Trophoblast cell (in vitro differentiated cells and primary cell): ENCODE data around the gene PPP1R1C.

ENCODE experiments used
- DNase-seq, 2 donors: peaks; one replicate each; pipeline ENCODE4 v3.0.0-alpha.2; 2016
- H2AFZ ChIP-seq: 2 replicates; pipeline ENCODE4 v1.6.1; 2013; ENCODE audit warnings: low read length, moderate library complexity, mild to moderate bottlenecking; ENCODE audit not compliant: insufficient read depth, poor library complexity
- H2AK5ac ChIP-seq: 2 replicates; pipeline ENCODE4 v1.6.1; 2013; ENCODE audit warnings: mild to moderate bottlenecking, low read length
- H2BK120ac ChIP-seq: 2 replicates; pipeline ENCODE4 v1.6.1; 2013; ENCODE audit warnings: low read length, mild to moderate bottlenecking, moderate library complexity; ENCODE audit not compliant: insufficient read depth, poor library complexity
- H2BK12ac ChIP-seq: 2 replicates; pipeline ENCODE4 v1.6.1; 2013; ENCODE audit warnings: mild to moderate bottlenecking, low read length, moderate library complexity
- H2BK5ac ChIP-seq: 2 replicates; pipeline ENCODE4 v1.6.1; 2013; ENCODE audit warnings: low read length, low read depth, moderate library complexity, mild to moderate bottlenecking; ENCODE audit not compliant: poor library complexity
- H3K14ac ChIP-seq: 2 replicates; pipeline ENCODE4 v1.6.1; 2013; ENCODE audit warnings: mild to moderate bottlenecking, low read length
- H3K18ac ChIP-seq: 2 replicates; pipeline ENCODE4 v1.6.1; 2013; ENCODE audit warnings: mild to moderate bottlenecking, low read length
- H3K23ac ChIP-seq: 2 replicates; pipeline ENCODE4 v1.6.1; 2013; ENCODE audit warnings: low read length
- H3K27ac ChIP-seq: 2 replicates; pipeline ENCODE4 v1.5.1; 2013; ENCODE audit warnings: low read depth, mild to moderate bottlenecking, inconsistent platforms, low read length, moderate library complexity
- H3K27me3 ChIP-seq: 2 replicates; pipeline ENCODE4 v1.6.1; 2013; ENCODE audit warnings: inconsistent platforms, mild to moderate bottlenecking, low read length, moderate library complexity; ENCODE audit not compliant: insufficient read depth
- H3K36me3 ChIP-seq, 2 experiments: 1 replicate in 1 of 2; 2 replicates in 1 of 2; pipeline ENCODE4 v1.6.1; 2013; ENCODE audit warnings: low read length in 2 of 2, mild to moderate bottlenecking in 2 of 2, moderate library complexity in 1 of 2; ENCODE audit not compliant: insufficient read depth in 2 of 2, control insufficient read depth in 1 of 2
- H3K4ac ChIP-seq: 2 replicates; pipeline ENCODE4 v1.6.1; 2013; ENCODE audit warnings: low read depth, mild to moderate bottlenecking, low read length, moderate library complexity
- H3K4me1 ChIP-seq, 2 experiments: 1 replicate in 1 of 2; 2 replicates in 1 of 2; pipeline ENCODE4 v1.6.1; 2013; ENCODE audit warnings: low read length in 2 of 2, mild to moderate bottlenecking in 2 of 2, moderate library complexity in 1 of 2; ENCODE audit not compliant: insufficient read depth in 2 of 2, control insufficient read depth in 1 of 2
- H3K4me2 ChIP-seq: 2 replicates; pipeline ENCODE4 v1.6.1; 2013; ENCODE audit warnings: inconsistent platforms, mild to moderate bottlenecking, low read length, moderate library complexity
- H3K4me3 ChIP-seq: 2 replicates; pipeline ENCODE4 v1.5.1; 2013; ENCODE audit warnings: mild to moderate bottlenecking, low read depth, low read length, inconsistent platforms
- H3K79me1 ChIP-seq: one replicate; pipeline ENCODE4 v1.6.1; 2013; ENCODE audit warnings: low read length
- H3K79me2 ChIP-seq: 2 replicates; pipeline ENCODE4 v1.6.1; 2013; ENCODE audit warnings: low read length, mild to moderate bottlenecking; ENCODE audit not compliant: control insufficient read depth, insufficient read depth, poor library complexity
- H3K9ac ChIP-seq: 2 replicates; pipeline ENCODE4 v1.6.1; 2013; ENCODE audit warnings: mild to moderate bottlenecking, low read length
- H3K9me3 ChIP-seq: 2 replicates; pipeline ENCODE4 v1.6.1; 2013; ENCODE audit warnings: low read depth, mild to moderate bottlenecking, control low read depth, inconsistent platforms, low read length; ENCODE audit not compliant: insufficient read depth
- H4K12ac ChIP-seq: 2 replicates; pipeline ENCODE4 v1.6.1; 2013; ENCODE audit warnings: low read depth, mild to moderate bottlenecking, low read length, moderate library complexity
- H4K8ac ChIP-seq: 2 replicates; pipeline ENCODE4 v1.6.1; 2013; ENCODE audit warnings: low read depth, mild to moderate bottlenecking, low read length, moderate library complexity
- H4K91ac ChIP-seq: one replicate; pipeline ENCODE4 v1.6.1; 2013; ENCODE audit warnings: low read depth, mild to moderate bottlenecking, low read length, moderate library complexity
- WGBS: extraction: QIAGEN DNeasy Blood & Tissue Kit; methylation state at CpG from one replicate; pipeline ENCODE4 v1.1.7; 2013; ENCODE audit warnings: missing lambda C conversion rate; ENCODE audit not compliant: insufficient read length, insufficient coverage; ENCODE audit errors: extremely low coverage; 5-methylcytosine and 5-hydroxymethylcytosine counted together

The PPP1R1C gene

DNA sequence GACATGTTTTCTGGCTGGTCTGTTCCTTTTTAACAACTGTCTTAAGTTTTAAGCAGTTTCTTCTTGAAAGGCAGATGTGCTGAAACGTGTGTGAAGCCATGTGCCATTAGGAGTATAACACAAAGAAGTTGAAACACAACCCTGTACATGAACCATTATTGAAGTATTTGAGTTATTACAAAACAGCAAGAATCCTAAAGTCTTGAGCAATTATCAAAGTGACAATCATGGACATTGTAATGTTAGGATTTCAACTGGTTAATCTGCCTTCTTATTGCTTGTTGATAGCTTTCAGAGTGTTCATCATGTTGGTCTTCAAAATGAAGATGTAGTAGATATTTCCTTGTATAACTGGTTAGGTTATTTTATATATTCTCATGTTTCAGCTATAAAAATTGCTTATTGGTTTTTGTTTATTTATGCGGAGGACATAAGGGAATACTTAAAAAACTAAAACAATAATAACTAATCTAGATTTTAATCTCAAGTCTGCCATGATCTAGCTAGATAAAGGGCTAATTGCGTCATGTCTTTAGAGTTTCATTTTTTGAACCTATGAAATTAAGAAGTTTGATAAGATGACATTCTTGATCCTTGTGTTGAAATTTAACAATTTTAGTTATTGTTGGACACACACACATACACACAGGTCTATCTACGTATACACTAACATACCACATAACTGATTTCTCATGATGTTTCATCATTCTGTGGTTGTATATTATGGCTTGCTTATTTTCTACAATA is 21.1 kb downstream of the PPP1R1C start:
- Histone ChIP-seq H3K27me3 (no peaks in the 10 kb centered on the region), H4K8ac (no peak overlapping the region), H3K4me2 (no peak overlapping the region), H3K27ac (no peak overlapping the region), H3K36me3 (no peaks in the 10 kb centered on the region), H4K12ac (no peak overlapping the region), H3K4me1 (no peaks in the 10 kb centered on the region), H2BK5ac (no peak overlapping the region), H2BK12ac (no peak overlapping the region), H2BK120ac (no peak overlapping the region), H3K4me3 (no peak overlapping the region), H4K91ac (no peak overlapping the region), H3K9me3 (no peaks in the 10 kb centered on the region), H3K4ac (no peak overlapping the region), H2AK5ac (no peak overlapping the region), H2AFZ (no peak overlapping the region), H3K18ac (no peak overlapping the region), H3K9ac (no peak overlapping the region), H3K14ac (no peak overlapping the region), H3K23ac (no peak overlapping the region), H3K79me1 (no peaks in the 10 kb centered on the region), H3K79me2 (no peaks in the 10 kb centered on the region)
- DNase-seq: peak; percentile 60 to 95
- WGBS: no CpG with 5 or more reads among the region's 4 CpGs

DNA sequence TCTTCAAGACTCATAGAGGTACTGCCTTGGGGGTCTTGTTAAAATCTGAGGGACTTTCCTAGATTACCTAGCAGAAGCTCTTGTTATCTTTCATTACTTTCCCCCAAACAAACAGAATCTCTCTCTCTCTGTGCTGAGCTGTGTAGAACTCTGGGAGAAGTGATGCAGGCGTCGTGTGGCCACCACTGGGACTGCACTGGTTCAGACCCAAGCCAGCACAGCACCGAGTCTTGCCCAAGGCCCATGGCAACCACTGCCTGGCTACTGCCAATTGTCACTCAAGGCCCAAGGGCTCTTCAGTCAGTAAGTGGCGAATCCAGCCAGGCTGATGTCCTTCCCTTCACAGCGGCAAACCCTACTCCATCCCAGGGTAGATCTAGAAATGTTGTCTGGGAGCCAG is 28.6 kb downstream of the PPP1R1C start:
- Histone ChIP-seq H3K9ac (no peak overlapping the region), H3K27ac (no peak overlapping the region), H3K79me1 (no peaks in the 10 kb centered on the region), H2AFZ (no peak overlapping the region), H3K18ac (no peak overlapping the region), H3K36me3 (no peaks in the 10 kb centered on the region), H3K9me3 (peaks cover 3% of the 10 kb centered on the region), H4K12ac (no peak overlapping the region), H3K4me3 (no peak overlapping the region), H3K23ac (no peak overlapping the region), H4K91ac (no peak overlapping the region), H2AK5ac (no peak overlapping the region), H2BK12ac (no peak overlapping the region), H3K4me2 (no peak overlapping the region), H3K4ac (no peak overlapping the region), H4K8ac (no peak overlapping the region), H3K4me1 (no peaks in the 10 kb centered on the region), H2BK120ac (no peak overlapping the region), H3K79me2 (no peaks in the 10 kb centered on the region), H2BK5ac (no peak overlapping the region), H3K14ac (no peak overlapping the region), H3K27me3 (no peaks in the 10 kb centered on the region)
- WGBS: no CpG with 5 or more reads among the region's 5 CpGs
- DNase-seq: no peak

DNA sequence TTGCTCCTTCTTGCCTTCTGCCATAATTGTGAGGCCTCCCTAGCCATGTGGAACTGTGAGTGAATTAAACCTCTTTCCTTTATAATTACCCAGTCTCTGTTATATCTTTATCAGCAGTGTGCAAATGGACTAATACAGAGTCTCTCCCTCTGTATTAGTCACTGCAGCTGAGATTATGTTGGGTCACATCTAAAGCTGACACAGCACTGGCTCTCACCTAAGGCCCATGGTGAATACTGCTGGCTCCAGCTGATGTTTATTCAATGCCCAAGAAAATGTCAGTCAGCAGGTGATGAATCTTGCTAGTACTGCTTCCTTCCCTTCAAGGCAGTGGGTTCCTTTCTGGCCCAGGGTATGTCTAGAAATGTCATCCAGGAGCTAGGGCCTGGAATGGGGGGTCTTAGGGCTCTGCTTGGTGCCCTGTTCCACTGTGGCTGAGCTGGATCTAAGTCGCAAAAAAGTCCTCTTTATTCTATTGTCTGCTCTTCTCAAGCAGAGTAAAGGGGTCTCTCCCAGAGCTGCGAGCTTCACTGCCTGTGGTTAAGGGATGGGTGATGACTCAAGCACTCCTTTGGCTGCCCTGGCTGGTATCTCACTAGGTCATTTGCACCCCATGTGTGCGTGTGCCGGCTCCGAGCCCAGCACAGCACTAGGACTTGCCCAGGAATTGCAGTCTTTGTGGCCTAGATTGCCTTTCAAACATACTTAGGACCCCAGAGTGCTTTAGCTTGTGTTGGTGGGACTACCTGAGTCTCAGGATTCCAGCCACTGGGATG is 29.9 kb downstream of the PPP1R1C start:
- H2BK5ac ChIP-seq: no peak overlapping the region
- H2BK12ac ChIP-seq: no peak overlapping the region
- no CpG with 5 or more reads among the region's 5 CpGs for WGBS
- no peak overlapping the region for H4K91ac ChIP-seq
- no peak overlapping the region for H3K4ac ChIP-seq
- H3K14ac ChIP-seq: no peak overlapping the region
- DNase-seq: no peak
- H4K8ac ChIP-seq: no peak overlapping the region
- H4K12ac ChIP-seq: no peak overlapping the region
- H3K4me2 ChIP-seq: no peak overlapping the region
- H3K79me2 ChIP-seq: no peaks in the 10 kb centered on the region
- no peak overlapping the region for H2AK5ac ChIP-seq
- no peak overlapping the region for H3K18ac ChIP-seq
- no peaks in the 10 kb centered on the region for H3K79me1 ChIP-seq
- no peaks in the 10 kb centered on the region for H3K4me1 ChIP-seq
- H3K23ac ChIP-seq: no peak overlapping the region
- H3K4me3 ChIP-seq: no peak overlapping the region
- no peak overlapping the region for H2BK120ac ChIP-seq
- H3K36me3 ChIP-seq: no peaks in the 10 kb centered on the region
- H3K27ac ChIP-seq: no peak overlapping the region
- peaks cover 3% of the 10 kb centered on the region for H3K9me3 ChIP-seq
- no peak overlapping the region for H2AFZ ChIP-seq
- H3K9ac ChIP-seq: no peak overlapping the region
- no peaks in the 10 kb centered on the region for H3K27me3 ChIP-seq

DNA sequence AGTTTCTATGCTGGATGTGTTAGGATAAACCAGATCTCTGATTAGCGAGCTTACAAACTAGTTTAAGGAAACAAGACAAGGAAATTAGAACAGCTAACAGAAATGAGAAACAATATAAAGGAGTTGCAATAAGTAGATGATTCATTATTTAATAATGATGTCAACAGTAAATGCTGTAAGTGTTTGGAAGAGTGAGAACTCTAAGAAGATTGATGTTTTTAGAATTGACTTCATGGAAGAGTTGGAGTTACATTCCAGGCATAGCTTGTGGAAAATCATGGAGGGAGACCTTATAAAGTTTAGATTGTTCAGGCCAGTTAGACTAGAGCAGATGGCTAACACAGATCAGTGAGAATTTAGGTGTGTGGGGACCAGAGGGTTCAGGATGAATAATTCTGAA is 32.6 kb downstream of the PPP1R1C start:
- Histone ChIP-seq H3K9me3 (peaks cover 3% of the 10 kb centered on the region), H3K4me3 (no peak overlapping the region), H3K4ac (no peak overlapping the region), H3K79me1 (no peaks in the 10 kb centered on the region), H3K18ac (no peak overlapping the region), H2AK5ac (no peak overlapping the region), H2BK5ac (no peak overlapping the region), H3K27me3 (no peaks in the 10 kb centered on the region), H3K36me3 (no peaks in the 10 kb centered on the region), H3K9ac (no peak overlapping the region), H3K23ac (no peak overlapping the region), H4K8ac (no peak overlapping the region), H3K14ac (no peak overlapping the region), H4K12ac (no peak overlapping the region), H2BK12ac (no peak overlapping the region), H2BK120ac (no peak overlapping the region), H4K91ac (no peak overlapping the region), H3K27ac (no peak overlapping the region), H2AFZ (no peak overlapping the region), H3K79me2 (no peaks in the 10 kb centered on the region), H3K4me1 (no peaks in the 10 kb centered on the region), H3K4me2 (no peak overlapping the region)
- WGBS: no CpG with 5 or more reads among the region's 1 CpG
- DNase-seq: no peak
